Measurements from ENCODE around the gene ATP1A2.

DNA sequence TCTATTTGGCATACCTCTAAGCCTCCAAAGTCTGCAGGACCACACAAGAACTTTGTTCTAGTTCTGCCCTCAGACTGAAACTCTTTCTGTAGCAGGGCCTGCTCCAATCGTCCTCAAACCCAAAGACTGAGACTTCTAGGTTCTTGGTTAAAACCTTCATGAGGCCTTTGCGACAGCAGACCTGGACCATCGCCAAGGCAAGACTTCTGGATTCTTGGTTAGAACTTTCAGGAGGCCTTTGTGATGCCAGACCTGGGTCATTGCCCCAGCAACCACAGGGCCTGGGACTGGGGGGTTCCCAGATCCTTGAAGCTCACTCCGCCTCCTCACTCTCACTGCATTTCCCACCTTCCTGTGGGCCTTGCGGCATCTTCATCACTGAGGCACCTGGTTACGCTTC lies 35.7 kb downstream of the ATP1A2 start, which contains the start of gene ATP1A4:
- TF ChIP-seq, protein P1, sequence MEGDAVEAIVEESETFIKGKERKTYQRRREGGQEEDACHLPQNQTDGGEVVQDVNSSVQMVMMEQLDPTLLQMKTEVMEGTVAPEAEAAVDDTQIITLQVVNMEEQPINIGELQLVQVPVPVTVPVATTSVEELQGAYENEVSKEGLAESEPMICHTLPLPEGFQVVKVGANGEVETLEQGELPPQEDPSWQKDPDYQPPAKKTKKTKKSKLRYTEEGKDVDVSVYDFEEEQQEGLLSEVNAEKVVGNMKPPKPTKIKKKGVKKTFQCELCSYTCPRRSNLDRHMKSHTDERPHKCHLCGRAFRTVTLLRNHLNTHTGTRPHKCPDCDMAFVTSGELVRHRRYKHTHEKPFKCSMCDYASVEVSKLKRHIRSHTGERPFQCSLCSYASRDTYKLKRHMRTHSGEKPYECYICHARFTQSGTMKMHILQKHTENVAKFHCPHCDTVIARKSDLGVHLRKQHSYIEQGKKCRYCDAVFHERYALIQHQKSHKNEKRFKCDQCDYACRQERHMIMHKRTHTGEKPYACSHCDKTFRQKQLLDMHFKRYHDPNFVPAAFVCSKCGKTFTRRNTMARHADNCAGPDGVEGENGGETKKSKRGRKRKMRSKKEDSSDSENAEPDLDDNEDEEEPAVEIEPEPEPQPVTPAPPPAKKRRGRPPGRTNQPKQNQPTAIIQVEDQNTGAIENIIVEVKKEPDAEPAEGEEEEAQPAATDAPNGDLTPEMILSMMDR (IDR thresholded peaks at IDR 0.05; ENCODE audit: low read depth, low read length, poor library complexity, severe bottlenecking) = no peak
- TF ChIP-seq EZH2phosphoT487 (IDR thresholded peaks at IDR 0.05; ENCODE audit: borderline replicate concordance, low read length) = no peak
